Measurements from ENCODE around the gene NSL1.
"Not testable (repeated sequence)": the region's sequence is repeated elsewhere in the genome, so short reads cannot be mapped to it uniquely, and the experiment has no call there.

Gene NSL1, protein sequence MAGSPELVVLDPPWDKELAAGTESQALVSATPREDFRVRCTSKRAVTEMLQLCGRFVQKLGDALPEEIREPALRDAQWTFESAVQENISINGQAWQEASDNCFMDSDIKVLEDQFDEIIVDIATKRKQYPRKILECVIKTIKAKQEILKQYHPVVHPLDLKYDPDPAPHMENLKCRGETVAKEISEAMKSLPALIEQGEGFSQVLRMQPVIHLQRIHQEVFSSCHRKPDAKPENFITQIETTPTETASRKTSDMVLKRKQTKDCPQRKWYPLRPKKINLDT
- total RNA-seq: 39.1 to 47.4 reads per million in 2 experiments

DNA sequence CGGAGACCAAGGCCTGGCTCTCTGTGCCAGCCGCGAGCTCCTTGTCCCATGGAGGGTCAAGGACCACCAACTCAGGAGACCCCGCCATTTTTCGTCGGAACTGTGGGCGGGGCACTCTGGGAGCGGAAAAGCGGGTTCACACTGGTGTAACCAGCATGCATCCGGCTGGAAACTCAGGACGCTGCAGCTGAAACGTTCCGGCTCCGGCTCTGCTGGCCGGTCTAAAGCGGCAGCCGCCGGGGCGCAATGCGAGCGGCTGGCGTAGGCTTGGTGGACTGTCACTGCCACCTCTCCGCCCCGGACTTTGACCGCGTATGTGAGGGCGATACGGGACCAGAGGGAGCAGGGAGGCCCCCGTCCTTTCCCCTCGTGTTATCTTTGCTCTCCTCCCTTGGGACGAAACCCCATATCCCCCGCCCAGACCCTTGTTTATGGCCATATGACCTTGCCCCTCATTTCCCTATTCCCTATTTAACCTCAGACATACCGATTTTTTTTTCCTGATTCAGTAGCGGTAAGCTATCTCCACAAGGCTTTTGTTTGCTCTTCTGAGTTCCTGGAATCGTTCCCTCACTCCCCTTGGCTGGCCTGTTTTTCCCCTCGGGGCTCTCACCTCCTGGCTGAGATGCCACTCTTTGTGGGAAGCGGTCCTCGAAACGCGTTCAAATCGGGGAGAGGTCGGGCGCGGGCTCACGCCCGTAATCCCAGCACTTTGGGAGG lies at the start of gene NSL1, which contains the start of gene TATDN3:
TSS of gene NSL1 (minus strand) at position 102 of the 720 bp plus-strand sequence. CDS start at position 88, 14 bp downstream.
TSS of gene TATDN3 (plus strand) at position 219 of the 720 bp plus-strand sequence. CDS start at position 247, 28 bp downstream.
- DNase-seq (ENCODE audit: low read depth): peak; percentile 85

DNA sequence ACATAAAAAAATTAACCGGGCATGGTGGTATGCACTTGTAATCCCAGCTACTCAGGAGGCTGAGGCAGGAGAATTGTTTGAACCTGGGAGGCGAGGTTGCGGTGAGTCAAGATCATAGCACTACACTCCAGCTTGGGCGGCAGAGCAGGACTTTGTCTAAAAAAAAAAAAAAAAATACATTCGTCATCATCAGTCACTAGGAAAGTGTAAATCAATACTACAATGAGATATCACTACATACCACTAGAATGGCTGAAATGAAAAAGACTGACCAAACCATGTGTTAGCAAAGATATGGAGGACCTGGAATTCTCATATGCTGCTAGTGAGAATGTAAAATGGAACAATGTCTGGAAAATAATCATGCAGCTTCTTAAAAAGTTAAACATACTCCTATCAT lies 46.6 kb upstream of the NSL1 start:
- no peak for DNase-seq (ENCODE audit: low read depth)

DNA sequence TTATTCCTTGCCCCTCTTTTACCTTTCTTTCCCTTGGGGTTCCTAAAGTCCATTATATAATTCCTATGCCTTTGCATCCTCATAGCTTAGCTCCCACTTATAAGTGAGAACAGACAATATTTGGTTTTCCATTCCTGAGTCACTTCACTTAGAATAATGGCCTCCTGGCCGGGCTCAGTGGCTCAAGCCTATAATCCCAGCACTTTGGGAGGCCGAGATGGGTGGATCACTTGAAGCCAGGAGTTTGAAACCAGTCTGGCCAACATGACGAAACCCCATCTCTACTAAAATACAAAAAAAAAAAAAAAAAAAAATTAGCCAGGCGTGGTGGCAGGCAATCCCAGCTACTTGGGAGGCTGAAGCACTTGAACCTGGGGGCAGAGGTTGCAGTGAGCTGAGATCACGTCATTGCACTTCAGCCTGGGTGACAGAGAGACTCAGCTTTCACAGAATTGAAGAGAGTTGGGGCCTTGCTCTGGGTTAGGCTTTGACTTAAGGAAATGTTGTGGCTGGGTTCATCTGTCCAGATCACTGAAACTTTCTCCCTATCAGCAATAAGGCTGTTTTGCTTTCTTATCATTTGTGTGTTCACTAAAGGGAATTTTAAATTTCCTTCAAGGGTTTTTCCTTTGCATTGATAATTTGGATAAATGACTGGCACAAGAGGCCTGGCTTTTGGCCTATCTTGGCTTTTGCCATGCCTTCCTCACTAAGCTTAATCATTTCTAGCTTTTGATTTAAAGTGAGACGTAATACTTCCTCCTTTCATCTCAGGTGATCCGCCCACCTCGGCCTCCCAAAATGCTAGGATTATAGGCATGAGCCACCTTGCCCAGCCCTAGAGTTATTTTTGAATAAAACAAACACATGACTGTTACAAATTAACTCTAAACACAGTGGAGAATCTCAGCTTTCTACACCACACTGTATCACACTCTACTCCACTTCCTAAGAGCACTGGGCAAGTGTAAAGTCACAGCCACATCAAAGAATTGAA lies 41.9 kb upstream of the NSL1 start:
- DNase-seq (ENCODE audit: low read depth): not testable (repeated sequence)

DNA sequence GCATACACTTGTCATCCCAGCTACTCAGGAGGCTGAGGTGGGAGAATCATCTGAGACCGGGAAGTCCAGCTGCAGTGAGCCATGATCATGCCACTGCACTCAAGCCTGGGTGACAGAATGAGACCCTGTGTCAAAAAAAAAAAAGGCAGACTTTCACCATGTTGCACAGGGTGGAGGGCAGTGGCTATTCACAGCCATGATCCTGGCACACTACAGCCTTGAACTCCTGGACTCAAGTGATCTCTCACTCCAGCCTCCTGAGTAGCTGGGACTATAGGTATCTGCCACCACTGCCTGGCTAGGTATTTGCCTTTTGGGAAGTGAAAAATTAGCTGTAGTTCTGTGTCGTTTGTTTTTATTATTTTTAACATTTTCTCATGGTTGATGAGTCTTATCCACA lies 36.8 kb upstream of the NSL1 start:
- no peak for DNase-seq (ENCODE audit: low read depth)

DNA sequence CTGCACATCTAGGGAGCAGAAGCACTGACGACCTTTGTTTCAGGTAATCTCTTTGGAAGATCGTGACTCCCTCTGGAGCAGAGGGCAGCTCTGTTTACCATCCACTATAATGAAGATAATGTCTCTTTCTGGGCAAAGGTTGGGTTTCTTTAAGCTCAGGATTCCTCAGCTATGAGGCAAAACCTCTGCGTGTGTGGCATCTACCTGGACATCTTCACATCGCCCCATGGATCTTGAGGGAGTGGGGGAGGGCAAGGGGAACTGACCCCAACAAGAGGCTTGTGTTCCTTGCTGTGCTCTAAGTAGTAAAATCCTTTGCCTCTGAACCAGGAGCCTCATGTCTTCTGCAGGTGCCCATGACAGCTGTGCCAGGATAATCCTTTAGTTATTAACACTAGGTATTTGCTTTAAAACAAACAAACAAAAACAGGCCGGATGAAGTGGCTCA lies 36.3 kb upstream of the NSL1 start:
- no peak for DNase-seq (ENCODE audit: low read depth)

DNA sequence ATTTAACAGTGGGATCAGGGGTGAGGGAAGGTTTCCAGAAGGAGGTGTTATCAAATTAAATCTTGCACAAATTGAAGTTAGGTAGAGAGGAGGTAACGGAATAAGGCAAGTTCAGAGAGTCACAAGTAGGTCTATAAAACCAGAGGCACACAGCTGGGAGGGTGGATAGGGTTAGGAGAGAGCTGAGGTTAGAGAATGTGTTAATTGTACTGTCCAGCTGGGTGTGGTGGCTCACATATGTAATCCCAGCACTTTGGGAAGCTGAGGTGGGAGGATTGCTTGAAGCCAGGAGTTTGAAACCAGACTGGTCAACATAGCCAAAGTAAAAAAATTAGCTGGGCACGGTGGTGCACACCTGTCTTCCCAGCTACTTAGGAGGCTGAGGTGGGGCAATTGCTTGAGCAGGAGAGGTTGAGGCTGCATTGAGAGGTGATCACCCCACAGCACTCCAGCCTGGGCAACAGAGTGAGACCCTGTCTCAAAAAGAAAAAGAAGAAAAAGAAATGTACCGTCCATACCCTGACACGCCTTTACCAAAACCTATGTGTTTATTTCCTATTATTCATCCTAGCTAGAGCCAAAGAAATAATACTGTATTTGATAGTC lies 35.7 kb upstream of the NSL1 start:
- DNase-seq (ENCODE audit: low read depth): no peak

DNA sequence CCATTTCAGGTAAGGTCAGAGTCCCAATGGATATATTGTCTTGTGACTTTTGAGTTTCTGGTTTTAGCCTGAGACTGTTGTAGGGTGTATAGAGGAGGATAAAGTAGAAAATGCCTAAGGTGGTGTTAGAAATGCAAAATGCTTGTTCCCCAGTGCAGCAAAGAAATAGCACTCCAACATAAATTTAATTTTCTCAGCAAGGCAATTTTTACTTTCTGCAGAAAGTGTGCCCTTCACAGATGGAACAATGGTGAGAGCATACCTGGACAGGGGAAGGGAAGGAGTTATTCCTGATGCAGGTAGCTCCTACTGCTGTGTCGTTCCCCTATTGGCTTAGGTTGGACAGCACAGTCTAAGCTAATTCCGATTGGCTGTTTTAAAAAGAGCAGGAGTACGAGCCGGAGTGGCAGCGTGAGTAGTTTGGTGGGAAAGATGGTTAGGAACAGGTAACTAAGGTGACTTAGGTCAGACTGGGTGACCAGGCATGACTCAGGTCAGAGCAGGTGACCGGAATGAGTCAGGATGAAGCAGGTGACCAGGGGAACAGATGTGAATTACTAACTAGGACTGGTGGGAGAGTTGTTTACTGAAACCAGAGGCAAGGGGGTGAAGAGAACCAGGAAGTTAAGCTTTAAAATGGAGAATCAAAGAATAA lies 34.3 kb upstream of the NSL1 start:
- no peak for DNase-seq (ENCODE audit: low read depth)

DNA sequence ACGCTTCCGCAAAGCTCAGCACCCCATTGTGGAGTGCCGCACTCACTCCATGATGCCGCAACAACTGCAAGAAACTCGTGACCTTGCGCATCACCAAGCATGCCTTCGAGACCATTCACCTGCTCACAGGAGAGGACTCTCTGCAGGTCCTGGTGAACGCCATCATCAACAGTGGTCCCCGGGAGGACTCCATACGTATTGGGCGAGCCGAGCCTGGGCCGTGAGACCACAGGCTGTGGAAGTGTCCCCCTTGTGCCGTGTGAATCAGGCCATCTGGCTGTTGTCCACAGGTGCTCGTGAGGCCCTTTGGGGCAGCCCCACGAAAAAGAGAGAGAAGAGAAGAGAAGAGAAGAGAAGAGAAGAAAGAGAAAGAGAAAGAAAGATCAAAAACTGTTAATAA lies 32.6 kb upstream of the NSL1 start:
- no peak for DNase-seq (ENCODE audit: low read depth)

DNA sequence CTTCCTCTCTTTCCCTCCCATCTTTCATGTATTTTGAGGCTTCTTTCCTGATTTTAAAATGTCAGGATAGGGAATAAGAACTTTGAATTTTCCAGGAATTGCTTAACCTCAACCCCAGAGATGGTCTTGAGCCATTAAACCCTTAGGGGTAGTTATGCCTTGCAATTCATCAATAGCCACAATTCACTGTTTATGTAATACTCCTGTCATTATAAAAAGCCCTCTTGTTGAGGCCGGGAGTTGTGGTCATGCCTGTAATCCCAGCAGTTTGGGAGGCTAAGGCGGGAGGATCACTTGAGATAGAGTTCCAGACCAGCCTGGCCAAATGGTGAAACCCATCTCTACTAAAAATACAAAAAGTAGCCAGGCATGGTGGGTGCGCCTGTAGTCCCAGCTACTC lies 31.4 kb upstream of the NSL1 start:
- no peak for DNase-seq (ENCODE audit: low read depth)

DNA sequence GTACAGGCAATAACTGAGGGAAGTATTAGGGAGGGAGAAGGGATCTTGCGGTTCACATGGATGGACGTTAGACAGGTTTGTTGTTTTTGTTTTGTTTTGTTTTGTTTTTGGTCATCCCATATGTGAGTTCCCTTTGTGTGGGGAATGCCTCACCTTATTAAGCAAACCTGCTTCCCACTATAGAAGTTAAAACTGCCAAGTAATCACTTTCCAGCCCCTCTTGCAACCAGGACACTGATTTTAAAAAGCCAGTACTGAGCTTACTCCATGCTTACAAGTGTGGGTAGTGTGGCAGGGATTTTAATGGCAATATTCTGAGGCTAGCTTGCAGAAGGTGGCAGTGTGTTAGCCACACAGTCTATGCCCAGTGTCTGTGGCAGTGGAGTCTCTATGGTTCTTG lies 29.4 kb upstream of the NSL1 start:
- DNase-seq (ENCODE audit: low read depth): no peak

DNA sequence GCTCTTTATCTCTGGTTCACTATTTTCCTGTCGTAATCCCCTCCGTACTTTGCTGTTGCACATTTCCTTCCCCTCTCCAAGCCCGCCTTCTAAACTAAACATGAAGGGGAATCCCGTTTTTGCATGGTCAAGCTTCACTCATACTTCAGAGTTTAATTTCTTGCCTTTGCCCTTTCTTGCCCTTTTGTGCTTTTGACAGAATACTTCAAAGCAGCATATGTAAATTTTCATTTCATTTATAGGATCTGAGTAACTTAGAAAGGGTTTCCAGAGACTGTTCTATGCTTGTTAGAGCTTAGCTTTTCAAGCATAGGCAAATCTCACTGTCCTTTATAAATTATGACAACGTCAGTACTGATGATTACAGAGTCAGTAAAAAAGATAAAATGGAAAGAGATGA lies 28.1 kb upstream of the NSL1 start:
- no peak for DNase-seq (ENCODE audit: low read depth)

DNA sequence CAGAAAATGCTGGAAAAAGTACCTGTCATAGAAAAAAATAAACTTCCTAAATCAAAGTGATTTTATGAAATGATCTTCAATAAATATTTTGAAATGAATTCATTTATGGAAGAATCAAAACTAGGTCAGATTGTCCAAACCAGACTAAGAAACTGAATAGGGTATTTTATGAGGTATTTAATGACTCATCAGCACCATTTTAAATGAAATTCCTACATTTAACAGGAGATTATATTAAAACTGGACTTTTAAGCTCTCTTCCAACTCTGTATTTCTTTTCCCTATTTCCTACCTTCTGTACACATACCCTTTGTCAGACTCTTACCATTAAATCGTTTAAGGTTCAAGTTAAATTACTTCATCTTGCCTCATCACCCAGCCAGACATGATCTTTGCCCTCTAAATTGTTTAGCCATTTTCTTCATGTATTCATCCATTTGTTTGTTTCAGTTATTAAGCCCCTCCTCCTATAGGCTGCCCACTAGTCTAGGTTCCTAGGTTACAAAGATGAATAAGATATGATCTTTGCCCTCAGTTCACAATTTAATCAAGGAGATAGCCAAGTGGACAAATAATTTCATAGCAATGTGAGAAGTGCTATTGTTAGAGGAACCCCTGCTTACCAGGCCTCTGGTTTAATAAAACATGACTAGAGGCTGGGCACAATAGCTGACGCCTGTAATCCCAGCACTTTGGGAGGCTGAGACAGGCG lies 25.1 kb upstream of the NSL1 start:
- no peak for DNase-seq (ENCODE audit: low read depth)

DNA sequence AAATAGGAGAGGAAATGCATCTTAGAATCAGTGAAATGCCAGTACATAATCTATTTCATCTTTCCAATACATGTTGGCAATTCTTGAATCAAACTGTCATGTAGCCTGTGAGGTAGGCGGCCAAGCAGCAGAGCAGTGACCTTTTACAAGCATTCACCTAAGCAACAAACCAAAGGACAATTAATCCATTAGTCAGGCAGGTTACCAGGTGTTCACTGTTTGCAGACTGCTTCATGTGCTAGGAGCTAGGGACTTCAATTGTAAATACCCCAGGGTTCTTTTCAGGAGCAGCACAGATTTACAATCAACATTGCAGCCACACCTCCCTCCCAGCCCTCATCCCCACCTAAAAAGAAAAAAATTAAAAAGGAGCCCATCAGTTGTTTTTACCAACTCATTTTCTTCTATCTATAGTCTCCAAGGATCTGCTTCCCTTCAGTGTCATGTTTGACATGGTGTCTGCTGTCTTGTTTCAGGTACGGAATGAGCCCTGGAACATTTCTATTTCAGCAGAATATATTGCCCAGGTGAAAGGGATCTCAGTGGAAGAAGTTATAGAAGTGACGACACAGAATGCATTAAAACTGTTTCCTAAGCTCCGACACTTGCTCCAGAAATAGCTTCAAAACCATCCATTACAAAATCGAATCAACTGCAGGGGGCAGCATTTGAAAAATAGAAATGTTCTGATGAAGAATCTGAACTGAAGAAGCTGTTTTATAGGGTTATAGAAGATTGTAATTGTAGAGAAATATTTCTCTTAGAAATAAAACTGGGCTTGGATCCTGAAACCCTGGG lies 23.2 kb upstream of the NSL1 start:
- DNase-seq (ENCODE audit: low read depth): no peak

DNA sequence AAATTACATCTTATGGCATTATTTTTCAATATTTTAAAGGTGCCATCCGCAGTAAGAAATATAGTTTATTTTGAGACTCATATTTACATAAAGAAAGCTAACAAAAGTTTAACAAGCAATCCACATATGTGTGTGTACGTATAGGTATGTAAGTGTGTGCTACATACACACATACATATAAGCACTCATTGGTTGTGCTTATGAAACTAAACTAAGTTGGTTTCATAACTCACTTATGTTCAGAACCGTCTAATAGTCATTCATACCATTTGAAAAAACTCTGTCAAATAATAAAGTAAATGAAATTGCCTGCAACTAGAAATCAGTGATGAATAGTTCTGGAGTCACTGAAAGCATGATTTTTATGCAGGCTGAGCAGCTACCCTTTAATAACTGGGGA lies 14.2 kb upstream of the NSL1 start:
- no peak for DNase-seq (ENCODE audit: low read depth)

DNA sequence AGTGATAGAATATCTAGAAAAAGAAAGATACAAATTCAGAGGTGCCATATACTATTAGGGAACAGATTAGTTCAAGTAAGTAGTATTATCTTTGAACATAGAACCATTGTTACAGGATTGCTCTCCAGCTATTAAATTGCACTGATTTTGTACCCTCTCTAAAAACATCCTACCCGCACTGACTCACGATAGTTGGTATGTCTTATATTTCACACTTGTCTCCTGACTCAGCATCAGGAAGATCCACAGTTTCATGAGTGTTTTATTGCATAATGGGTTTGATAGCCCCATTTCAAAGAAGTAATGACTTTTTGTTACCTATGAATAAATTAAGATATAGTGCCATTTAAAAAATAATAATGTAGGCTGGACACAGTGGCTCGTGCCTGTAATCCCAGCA lies 6.1 kb upstream of the NSL1 start:
- DNase-seq (ENCODE audit: low read depth): no peak

DNA sequence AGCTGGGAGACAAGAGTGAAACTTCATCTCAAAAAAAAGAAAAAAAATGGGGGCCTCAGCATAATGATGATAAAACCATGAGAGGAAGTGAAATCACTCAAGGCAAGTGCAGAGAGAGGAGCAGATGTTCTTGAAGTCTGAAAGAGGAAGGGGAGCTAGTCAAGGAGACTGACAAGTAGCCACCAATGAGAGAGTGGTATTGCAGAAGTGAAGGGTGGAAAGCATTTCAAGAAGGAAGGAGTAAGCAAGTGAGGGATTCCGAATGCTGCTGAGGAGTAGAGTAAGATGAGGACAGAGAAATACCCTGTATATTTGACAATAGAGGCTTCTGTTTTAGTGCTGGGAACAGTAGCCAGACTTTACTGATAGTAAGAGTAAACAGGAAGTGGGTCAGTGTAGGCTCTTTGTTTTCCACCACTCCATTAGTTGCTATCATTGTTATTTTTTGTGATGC lies 3.0 kb upstream of the NSL1 start:
- DNase-seq (ENCODE audit: low read depth): no peak

DNA sequence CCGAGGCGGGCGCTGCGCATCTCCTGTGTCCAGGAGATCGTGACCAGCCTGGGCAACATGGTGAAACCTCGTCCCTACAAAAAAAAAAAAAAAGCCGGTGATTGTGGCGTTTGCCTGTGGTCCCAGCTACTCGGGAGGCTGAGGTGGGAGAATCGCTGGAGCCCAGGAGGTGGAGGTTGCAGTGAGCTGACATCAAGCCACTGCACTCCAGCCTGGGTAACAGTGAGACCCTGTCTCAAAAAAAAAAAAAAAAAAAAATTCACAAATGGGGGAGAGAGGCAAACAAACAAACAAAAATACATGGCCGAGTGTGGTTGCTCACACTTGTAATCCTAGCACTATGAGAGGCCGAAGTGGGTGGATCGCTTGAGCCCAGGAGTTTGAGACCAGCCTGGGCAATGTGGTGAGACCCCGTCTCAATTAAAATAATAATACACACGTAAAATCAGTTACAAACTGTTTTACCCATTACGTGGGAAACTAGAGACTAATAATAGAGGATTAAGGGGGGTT lies 875 bp upstream of the NSL1 start:
- DNase-seq (ENCODE audit: low read depth): no peak

DNA sequence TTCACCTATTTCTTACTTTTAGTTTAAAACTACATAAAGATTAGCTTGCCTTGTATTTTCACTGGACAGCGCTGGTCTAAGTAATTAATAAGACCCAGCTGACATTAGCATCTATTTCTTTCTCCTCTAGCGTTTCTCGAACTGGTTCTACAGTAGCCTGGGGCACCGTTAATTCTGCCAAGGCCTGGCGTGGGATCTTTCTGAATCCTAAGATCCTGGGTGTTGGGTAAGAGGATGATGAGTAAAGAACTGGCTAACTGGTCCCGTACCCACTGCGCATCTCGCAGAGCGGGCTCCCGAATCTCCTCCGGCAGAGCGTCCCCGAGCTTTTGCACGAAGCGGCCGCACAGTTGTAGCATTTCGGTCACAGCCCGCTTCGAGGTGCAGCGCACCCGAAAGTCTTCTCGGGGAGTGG lies 309 bp downstream of the NSL1 start:
- DNase-seq (ENCODE audit: low read depth): no peak

DNA sequence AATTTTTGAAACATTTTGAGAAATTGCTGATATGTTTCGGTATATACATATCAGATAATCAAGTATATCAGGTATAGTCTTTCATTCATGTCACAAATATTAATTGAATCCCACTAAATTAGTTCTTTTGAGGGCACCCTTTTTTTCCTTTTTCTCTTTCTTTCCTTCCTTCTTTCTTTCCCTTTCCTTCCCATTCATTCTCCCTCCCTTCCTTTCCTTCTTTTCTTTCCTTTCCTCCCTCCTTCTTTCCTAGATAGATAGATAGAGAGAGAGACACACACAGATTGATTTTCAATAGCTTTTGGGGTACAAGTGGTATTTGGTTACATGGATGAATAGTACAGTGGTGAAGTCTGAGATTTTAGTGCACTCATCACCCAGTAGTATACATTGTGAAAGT lies 5.7 kb downstream of the NSL1 start:
- DNase-seq (ENCODE audit: low read depth): no peak
